Measurements from ENCODE around the gene UTS2. TPM values are rescaled to one million over a fixed set of nuclear protein-coding genes. Genes with fewer than 3 reads are reported as not detected.

Gene UTS2
- total RNA-seq, 1 donor: not detected

DNA sequence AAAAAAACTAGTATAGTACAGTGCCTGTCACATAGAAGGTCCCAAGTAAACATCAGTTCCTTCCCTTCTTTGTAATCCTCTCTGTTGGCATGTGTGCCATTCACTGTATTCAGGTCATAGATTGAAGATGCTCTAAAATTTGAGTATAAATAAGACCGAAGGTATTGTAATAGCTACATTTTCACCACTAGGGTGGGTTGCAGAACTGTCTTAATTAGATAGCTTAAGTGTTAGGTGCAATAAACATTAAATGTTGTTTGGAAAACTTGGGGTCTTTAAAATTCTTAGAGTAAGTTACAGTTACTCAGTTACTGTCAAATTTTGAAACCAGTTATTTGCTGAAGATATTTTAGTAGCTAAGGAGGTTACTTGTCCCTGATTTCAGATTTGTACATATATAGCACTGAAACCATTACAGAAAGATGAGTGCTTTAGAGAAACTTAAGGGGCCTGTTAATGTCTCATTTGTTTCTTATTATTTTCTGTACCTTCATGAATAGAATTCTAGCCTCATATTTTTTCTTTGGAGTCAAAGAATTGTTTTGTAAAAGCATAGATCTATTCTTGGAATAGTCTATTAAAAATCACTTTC lies 44.5 kb downstream of the UTS2 start:
- DNase-seq (ENCODE audit: low read depth): peak; percentile 60
- TF ChIP-seq CTCF (IDR thresholded peaks at IDR 0.05; ENCODE audit: insufficient read depth, low read length): peak; percentile 57
- H3K4me3 ChIP-seq (ENCODE audit: low read depth, low read length): no peak overlapping the region

DNA sequence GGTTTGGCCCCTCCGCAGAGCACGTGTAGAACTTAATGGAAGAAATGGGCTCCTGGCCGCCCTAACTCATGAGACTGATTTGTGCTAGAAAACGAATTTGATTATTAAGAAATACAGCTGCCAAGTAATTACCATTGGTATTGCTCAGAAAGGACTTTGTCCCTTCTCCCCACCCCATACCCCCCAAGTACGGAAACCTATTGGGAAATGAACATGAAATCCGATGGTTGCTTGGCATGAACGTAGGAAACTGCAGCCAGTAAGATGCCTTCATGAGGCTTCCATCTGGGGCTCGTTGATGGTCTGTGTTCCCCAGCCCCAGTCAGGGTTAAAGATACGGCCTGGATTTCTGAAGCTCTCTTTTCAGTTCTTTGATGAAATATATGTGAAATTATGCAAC lies 47.4 kb downstream of the UTS2 start:
- H3K4me3 ChIP-seq (ENCODE audit: low read depth, low read length): no peak overlapping the region
- TF ChIP-seq CTCF (IDR thresholded peaks at IDR 0.05; ENCODE audit: insufficient read depth, low read length): no peak
- DNase-seq (ENCODE audit: low read depth): no peak

Other genes with a start within 250 kb of the UTS2 start
- gene VAMP3, start 81.8 kb downstream of the UTS2 start, total RNA-seq (ENCODE audit: low replicate concordance): 37.2 and 135 TPM in 2 replicates
- 27.1 and 35.5 TPM in 2 replicates for gene PER3, start 68.8 kb downstream of the UTS2 start, total RNA-seq (ENCODE audit: low replicate concordance)
- under 0.01 and 0.90 TPM in 2 replicates for gene TNFRSF9, start 87.8 kb upstream of the UTS2 start, total RNA-seq (ENCODE audit: low replicate concordance)
- gene PARK7, start 108.6 kb upstream of the UTS2 start, total RNA-seq (ENCODE audit: low replicate concordance): 165 and 243 TPM in 2 replicates
- gene ERRFI1, start 173.2 kb upstream of the UTS2 start, total RNA-seq (ENCODE audit: low replicate concordance): 46.4 and 106 TPM in 2 replicates